Stimulated activated CD4-positive, alpha-beta T cell treated with anti-CD3 and anti-CD28 coated beads, Interleukin-15, amount 100 ng/mL, for 24 hours (primary cell): ENCODE measurements around the gene BLACAT1.
"Not testable (repeated sequence)": the region's sequence is repeated elsewhere in the genome, so short reads cannot be mapped to it uniquely, and the experiment has no call there.

Source experiments
- DNase-seq: peaks from one replicate; pipeline ENCODE4 v3.0.0-alpha.2; 2020

The BLACAT1 gene

GRCh38 chr1:205483372-205483771 is 27.5 kb upstream of the BLACAT1 start:
- no peak for DNase-seq

GRCh38 chr1:205482587-205482986 is 26.7 kb upstream of the BLACAT1 start:
- DNase-seq = not testable (repeated sequence)

DNA sequence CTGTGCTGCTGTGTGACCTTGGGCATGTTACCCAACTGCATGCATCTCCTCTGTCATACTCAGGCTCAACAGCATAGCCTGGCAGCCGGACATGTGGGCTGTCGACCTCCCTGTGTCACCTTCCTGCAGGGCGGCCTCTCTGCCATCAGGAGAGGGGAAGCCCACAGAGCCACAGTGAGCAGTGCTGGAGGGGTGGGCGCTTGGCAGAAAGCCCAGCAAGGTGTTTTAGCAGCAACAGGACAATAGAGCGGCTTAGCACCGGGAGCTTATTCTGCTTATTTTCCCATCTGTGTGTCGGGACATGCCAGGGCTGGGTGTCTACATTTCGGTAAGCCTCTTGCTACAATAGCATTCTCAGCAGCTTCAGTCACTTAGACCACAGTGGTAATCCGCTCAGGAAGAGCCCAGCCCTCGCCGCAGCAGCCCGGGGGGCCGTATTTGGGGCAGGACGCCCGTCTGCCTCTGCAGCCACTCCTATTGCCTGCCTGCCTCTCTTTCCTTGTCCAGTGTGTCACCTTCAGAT is 25.8 kb upstream of the BLACAT1 start:
- DNase-seq = no peak

GRCh38 chr1:205481218-205481617 is 25.4 kb upstream of the BLACAT1 start:
- no peak for DNase-seq

DNA sequence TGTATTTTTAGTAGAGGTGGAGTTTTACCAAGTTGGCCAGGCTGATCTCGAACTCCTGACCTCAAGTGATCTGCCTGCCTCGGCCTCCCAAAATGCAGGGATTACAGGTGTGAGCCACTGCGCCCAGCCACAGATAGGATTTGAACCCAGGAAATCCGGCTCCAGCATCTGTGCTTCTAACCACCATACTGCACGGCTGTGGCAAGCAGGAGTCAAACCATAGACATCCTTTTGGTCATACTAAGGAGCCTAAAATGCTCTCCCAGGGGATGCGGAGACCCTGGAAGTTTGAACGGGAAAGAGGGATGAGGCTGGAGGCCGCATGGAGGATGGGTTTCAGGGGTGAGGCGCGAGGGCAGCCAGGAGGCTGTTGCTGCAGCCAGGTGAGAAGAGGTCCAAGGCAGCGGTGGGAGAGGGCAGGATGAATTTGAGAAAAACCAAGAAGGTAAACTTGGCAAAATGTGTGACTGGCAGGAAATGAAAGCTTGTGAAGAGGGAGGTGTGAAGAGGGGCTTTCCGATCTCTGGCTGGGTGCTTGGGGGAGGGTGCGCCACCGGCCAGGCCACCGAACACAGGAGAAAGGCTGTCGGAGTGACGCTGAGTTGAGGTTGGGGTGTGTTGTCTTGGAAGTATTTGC is 24.6 kb upstream of the BLACAT1 start:
- peak; percentile 73 for DNase-seq

DNA sequence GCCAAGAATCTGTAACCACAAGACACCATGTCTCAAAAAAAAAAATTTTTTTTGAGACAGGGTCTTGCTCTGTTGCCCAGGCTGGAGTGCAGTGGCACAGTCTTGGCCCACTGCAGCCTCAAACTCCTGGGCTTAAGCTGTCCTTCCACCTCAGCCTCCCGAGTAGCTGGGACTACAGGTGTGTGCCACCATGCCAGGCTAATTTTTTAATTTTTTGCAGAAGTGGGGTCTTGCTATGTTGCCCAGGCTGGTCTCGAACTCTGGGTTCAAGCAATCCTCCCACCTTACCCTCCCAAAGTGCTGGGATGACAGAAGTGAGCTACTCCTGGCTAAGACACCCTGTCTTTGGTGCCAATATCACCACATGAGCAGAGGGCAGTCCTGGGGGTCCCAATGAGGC is 23.1 kb upstream of the BLACAT1 start:
- DNase-seq = not testable (repeated sequence)

DNA sequence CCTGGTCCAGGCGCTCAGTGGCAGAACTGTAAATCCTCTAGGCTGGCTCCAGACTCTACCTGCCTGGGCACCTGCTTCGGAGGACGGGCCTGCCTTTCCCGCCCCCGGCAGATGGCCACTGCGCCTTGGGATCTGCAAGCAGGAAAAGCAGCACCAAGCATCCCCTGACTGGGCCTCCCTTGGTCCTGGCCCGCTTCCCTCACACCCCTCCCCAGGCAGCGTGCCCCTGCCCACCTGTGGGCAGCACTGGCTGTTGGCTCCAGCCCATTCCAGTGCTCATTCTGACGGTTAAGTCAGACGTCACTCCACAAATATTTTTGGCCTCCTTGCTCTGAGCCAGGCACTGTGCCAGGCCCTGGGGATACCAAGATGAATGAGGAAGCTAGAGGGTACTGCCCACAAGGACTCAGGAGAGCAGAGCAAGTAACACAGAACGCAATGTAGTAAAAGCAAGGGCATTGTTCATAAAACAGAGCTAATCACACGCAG is 22.0 kb upstream of the BLACAT1 start:
- no peak for DNase-seq

DNA sequence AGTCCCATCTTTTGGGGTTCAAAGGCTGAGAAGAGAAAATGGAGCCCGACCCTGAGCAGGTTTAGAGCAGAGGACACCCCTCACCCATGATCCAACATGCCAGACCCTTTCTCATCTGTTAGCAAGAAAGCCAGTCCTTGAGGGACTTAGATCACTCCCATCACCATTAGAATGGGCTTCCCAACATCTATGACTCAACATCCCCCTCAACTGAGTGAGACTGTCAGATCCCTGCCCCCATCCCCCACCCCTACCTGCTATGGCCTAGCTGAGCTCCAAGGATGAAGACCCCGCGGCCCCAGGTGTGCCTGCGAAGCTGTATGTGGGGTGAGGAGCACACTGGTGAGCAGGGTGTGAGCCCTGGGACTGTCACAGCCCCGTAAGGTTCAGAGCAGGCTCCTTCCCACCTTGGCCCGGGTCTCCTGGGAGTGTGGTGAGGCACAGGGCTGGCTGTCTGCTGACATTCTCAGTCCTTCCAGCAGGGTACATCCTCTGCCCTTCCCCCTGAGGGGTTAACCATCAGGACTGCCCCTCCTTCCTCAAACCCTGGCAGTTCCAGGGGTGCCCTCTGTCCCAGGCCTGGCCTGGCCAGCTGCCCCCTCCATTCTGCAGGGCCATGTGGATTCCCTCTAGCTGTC is 21.4 kb upstream of the BLACAT1 start:
- DNase-seq = no peak

- DNase-seq = no peak
Observed at GRCh38 chr1:205476648-205477047, 20.8 kb upstream of the BLACAT1 start.

- no peak for DNase-seq
Observed at GRCh38 chr1:205475855-205476254, 20.0 kb upstream of the BLACAT1 start.

- no peak for DNase-seq
Observed at GRCh38 chr1:205474571-205474970, 18.7 kb upstream of the BLACAT1 start.

- no peak for DNase-seq
Observed at GRCh38 chr1:205473966-205474365, 18.1 kb upstream of the BLACAT1 start.

DNA sequence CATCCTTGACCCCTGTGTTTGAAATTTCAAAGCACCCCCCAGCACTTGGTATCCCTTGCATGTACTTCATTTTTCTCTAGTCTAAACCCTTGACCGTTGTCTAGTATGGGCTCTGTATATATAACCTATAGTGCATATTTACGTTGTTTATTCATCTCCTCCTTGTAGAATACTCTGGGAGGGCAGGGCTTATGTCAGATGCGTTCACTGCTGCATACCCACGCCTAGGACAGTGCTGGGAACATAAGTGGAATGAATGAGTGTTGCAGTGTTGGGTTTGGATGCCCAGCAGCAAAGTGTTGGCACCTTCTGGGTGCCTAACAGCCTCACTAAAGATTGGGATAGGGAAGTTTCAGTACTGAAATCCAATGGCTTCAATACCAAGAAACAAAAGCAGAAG is 17.6 kb upstream of the BLACAT1 start:
- no peak for DNase-seq

DNA sequence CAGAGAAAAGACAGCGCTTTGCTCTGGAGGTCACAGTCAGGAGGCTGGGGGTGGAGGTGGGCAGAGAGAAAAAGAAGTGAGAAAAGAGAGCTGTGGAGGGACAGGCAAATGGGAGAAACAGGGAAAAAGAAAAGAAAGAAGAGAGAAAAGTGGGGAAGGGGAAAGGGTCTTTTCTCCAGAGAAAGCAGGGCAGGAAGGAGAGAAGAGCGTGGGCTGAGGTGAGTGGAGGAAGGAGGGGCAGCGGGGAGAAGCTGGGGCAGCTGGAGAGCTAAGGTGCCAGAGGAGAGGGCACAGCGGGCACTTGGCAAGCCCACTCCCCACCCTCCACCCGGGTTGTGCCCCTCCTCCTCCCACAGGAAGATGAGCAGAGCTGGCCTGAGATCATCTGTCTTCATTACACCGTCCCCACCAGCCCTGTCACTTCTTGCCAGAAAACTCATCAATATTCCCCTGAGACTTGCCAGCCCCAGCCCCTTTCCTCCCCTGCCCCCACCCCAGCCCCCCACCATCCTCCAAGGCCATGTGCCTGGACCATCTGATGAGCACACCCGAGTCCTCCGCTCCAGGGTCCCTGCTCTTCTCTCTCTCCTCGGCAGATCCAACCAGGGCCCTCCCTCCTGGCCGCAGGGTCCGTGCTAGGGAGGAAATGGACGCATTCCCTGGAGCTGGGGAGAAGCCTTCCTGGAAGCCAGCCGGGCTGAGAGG is 17.0 kb upstream of the BLACAT1 start:
- no peak for DNase-seq

GRCh38 chr1:205470131-205470530 is 14.3 kb upstream of the BLACAT1 start:
- DNase-seq = no peak

DNA sequence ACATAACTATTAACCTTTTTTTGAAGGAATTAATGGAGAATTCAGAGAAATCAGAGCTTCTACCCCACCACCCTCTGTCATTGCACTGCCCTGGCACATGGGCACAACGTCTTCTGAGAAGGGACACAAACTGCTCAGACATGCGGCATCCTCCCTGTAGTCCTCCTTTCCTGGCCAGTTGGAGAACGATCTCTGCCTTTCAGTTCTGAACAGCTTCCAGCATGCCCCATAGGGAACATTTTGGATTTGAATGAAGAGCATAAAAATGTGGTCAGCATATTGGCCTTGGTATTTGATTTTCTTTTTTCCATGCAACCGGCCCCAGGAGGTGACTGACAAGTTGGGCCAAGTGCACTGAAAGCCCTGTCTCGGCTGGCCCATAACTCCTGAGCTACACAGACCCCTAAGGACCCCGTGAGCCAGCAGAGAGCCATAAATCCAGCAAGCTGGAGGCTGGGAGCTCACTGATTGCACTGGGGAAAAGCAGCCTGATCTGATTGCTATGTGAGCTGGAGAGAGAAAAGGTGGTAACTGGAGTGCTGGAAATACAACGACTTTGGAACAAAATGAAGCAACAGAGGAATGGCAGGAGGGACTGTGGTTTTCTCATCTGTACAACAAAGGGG is 10.9 kb upstream of the BLACAT1 start:
- DNase-seq = no peak

DNA sequence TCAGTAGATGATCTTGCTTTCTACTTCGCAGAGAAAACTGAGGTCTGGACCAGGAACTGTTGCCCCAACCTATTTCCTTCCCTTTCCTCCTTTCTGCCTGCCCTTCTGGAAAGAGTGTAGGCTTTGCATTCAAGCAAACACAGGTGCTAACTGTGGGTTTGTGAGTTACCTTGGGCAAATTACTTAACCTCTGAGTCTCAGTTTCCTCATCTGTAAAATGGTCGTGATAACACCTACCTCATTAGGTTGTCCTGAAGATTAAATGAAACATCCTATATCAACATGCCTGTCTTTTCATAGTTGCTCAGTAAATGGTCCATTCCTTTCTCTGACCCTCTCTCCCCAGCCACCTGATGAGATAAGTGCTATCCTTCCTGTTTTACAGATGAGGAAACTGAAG is 9.5 kb upstream of the BLACAT1 start:
- no peak for DNase-seq

DNA sequence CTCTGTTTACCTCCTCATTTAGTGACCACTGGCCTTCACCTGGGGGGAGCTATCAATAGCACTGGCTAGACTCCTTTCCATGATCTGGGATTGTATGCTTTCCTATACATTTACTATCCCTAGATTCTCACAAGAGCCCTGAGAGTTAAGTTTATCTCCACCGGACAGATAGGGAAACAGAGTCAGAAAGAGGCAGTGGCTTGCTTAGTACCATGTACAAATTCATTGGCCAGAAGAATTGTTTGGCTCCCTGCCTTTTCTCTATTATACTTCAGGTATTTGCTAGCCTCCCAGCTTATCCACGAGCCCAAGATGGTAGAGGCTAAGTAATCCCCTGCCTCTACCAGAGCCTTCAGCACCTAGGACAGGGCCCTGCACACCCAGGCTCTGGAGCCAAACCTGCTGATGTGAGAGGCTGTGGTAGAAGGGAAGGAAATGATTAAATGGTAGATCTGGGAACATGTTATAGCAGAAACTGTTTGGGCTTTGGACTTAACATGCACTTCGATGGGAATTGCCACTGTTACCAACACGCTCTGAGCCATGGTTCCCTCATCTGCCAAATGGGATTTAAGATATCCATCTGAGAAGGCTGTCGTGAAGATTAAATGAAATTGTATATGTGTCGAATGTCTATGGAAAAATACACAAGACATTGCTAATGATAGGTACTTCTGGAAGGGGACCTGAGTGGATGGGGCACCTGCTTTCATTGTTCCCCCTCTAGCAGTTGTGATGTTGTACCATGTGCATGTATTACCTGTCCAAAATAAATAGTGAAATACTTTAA is 3.1 kb upstream of the BLACAT1 start:
- peak; percentile 35 for DNase-seq

- peak; percentile 23 for DNase-seq
Observed at GRCh38 chr1:205456868-205457745, 1.3 kb upstream of the BLACAT1 start.

- DNase-seq = peak; percentile 23
Observed at GRCh38 chr1:205456383-205456867, 580 bp upstream of the BLACAT1 start.

- DNase-seq = no peak
Observed at GRCh38 chr1:205454903-205455335, 926 bp downstream of the BLACAT1 start.
